MM.1S (cell line): ENCODE results near the gene CISD3.

Source experiments
- EZH2phosphoT487 ChIP-seq: fragments of 300-600 bp; sonication (generic); IDR thresholded peaks from 2 replicates; pipeline ENCODE4 v1.6.1; 2018; ENCODE audit warnings: antibody characterized with exemption, low read length
- TF ChIP-seq, protein P1 (sequence below): fragments of 300-600 bp; sonication (generic); IDR thresholded peaks from 2 replicates; pipeline ENCODE4 v1.5.1; 2016; ENCODE audit warnings: antibody characterized with exemption, low read length, mixed read lengths

DNA sequence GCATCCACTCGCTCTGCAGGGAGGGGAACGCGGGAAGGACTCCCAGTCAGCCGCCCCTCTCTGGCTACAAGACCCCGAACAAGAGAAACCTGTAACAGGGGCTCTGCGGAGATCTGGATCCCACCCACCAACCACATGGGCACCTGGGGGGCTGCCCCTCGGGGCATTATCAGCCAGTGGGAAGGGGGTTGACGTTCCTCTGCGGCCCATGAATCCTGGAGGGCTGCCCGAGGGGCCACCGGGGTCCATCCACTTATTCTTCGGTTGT, 19.8 kb downstream of the CISD3 start:
- no peak for TF ChIP-seq EZH2phosphoT487
- TF ChIP-seq, protein P1, sequence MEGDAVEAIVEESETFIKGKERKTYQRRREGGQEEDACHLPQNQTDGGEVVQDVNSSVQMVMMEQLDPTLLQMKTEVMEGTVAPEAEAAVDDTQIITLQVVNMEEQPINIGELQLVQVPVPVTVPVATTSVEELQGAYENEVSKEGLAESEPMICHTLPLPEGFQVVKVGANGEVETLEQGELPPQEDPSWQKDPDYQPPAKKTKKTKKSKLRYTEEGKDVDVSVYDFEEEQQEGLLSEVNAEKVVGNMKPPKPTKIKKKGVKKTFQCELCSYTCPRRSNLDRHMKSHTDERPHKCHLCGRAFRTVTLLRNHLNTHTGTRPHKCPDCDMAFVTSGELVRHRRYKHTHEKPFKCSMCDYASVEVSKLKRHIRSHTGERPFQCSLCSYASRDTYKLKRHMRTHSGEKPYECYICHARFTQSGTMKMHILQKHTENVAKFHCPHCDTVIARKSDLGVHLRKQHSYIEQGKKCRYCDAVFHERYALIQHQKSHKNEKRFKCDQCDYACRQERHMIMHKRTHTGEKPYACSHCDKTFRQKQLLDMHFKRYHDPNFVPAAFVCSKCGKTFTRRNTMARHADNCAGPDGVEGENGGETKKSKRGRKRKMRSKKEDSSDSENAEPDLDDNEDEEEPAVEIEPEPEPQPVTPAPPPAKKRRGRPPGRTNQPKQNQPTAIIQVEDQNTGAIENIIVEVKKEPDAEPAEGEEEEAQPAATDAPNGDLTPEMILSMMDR: no peak
